Ovary (tissue), 3 donors: Measurements from ENCODE around the gene OR10J5.

Experiments
- POLR2A ChIP-seq: fragments of 450-650 bp; IDR thresholded peaks from one replicate; pipeline ENCODE4 v1.6.1; 2017; ENCODE audit warnings: antibody characterized with exemption, mild to moderate bottlenecking, moderate library complexity
- TF ChIP-seq, protein P1 (sequence below), 3 donors: fragments of 450-650 bp in 2 of 3; fragments of 200-600 bp in 1 of 3; IDR thresholded peaks; one replicate each; pipeline versions ENCODE4 v1.5.1 to v1.8.0; 2016 to 2022; ENCODE audit warnings: antibody characterized with exemption in 3 of 3, mild to moderate bottlenecking in 1 of 3
- donor health status: DM: no; HTN: no; CAD: no.

- no peak for TF ChIP-seq POLR2A
- TF ChIP-seq, protein P1, sequence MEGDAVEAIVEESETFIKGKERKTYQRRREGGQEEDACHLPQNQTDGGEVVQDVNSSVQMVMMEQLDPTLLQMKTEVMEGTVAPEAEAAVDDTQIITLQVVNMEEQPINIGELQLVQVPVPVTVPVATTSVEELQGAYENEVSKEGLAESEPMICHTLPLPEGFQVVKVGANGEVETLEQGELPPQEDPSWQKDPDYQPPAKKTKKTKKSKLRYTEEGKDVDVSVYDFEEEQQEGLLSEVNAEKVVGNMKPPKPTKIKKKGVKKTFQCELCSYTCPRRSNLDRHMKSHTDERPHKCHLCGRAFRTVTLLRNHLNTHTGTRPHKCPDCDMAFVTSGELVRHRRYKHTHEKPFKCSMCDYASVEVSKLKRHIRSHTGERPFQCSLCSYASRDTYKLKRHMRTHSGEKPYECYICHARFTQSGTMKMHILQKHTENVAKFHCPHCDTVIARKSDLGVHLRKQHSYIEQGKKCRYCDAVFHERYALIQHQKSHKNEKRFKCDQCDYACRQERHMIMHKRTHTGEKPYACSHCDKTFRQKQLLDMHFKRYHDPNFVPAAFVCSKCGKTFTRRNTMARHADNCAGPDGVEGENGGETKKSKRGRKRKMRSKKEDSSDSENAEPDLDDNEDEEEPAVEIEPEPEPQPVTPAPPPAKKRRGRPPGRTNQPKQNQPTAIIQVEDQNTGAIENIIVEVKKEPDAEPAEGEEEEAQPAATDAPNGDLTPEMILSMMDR (IDR thresholded peaks at IDR 0.05) = no peak
These were observed 42.5 kb downstream of the OR10J5 start for GRCh38 chr1:159493354-159493753.
